Panc1 (cell line): Measurements from ENCODE around the gene CRTAC1. TPM values are rescaled to one million over a fixed set of nuclear protein-coding genes. Genes with fewer than 3 reads are reported as not detected.

Experiments
- ATAC-seq: fragments of 200-7000 bp; cut with Tn5 transposase; 2 replicates; pipeline ENCODE4 v1.9.1; 2020; ENCODE audit warnings: mild to moderate bottlenecking, moderate library complexity
- BruUV-seq: library from RNA; stranded (reverse); fragments of 400-500 nt; replicated peaks from 2 replicates; lab custom pipeline; 2021; lab: Mats Ljungman, UMichigan
- CTCF ChIA-PET: fragments of 300-600 bp; sonication (Branson Sonifier 250); formaldehyde crosslinking; loops from one replicate; lab custom pipeline; 2022; ENCODE audit warnings: antibody characterized with exemption; lab: Charles Lee
- POLR2A ChIA-PET: fragments of 300-600 bp; sonication (Branson Sonifier 250); formaldehyde crosslinking; loops from one replicate; lab custom pipeline; 2022; ENCODE audit warnings: antibody characterized with exemption; lab: Charles Lee
- DNase-seq: peaks from one replicate; pipeline ENCODE4 v3.0.0-alpha.2; 2010; ENCODE audit warnings: low read depth, low spot score
- H3K27ac ChIP-seq: 2 replicates; pipeline ENCODE4 v1.5.1; 2011; ENCODE audit warnings: mild to moderate bottlenecking, low read length, inconsistent platforms
- H3K27me3 ChIP-seq: fragments of 200-500 bp; sonication (Bioruptor generic); 2 replicates; pipeline ENCODE4 v1.6.0; 2014; ENCODE audit warnings: low read length, inconsistent platforms; ENCODE audit not compliant: control insufficient read depth, insufficient read depth
- H3K36me3 ChIP-seq: fragments of 200-500 bp; sonication (Bioruptor generic); 2 replicates; pipeline ENCODE4 v1.5.1; 2014; ENCODE audit warnings: inconsistent platforms, mild to moderate bottlenecking, low read length, moderate library complexity; ENCODE audit not compliant: control insufficient read depth, insufficient read depth
- H3K4me1 ChIP-seq: 2 replicates; pipeline ENCODE4 v1.5.1; 2011; ENCODE audit warnings: inconsistent platforms, mild to moderate bottlenecking, low read length, moderate library complexity; ENCODE audit not compliant: control insufficient read depth, insufficient read depth
- H3K4me3 ChIP-seq, 2 experiments: 2 replicates each; pipeline ENCODE4 v1.5.1; 2011 to 2012; ENCODE audit warnings: low read depth in 2 of 2, low read length in 2 of 2, mild to moderate bottlenecking in 2 of 2, inconsistent platforms in 1 of 2, moderate library complexity in 1 of 2
- H3K9me3 ChIP-seq: fragments of 200-500 bp; sonication (Bioruptor generic); 2 replicates; pipeline ENCODE4 v1.5.1; 2014; ENCODE audit warnings: low read depth, mild to moderate bottlenecking, inconsistent platforms, low read length, moderate library complexity; ENCODE audit not compliant: control insufficient read depth, insufficient read depth
- CTCF ChIP-seq: fragments of 450-650 bp; IDR thresholded peaks from 2 replicates; pipeline ENCODE4 v1.5.1; 2017; ENCODE audit warnings: mild to moderate bottlenecking
- POLR2AphosphoS5 ChIP-seq: IDR thresholded peaks from 2 replicates; pipeline ENCODE4 v1.6.1; 2012; ENCODE audit warnings: mild to moderate bottlenecking, low read depth, low read length, moderate library complexity
- SIN3A ChIP-seq: IDR thresholded peaks from 2 replicates; pipeline ENCODE4 v1.6.1; 2012; ENCODE audit warnings: low read depth, mild to moderate bottlenecking, low read length, moderate library complexity, borderline replicate concordance; ENCODE audit not compliant: insufficient read depth
- TCF7L2 ChIP-seq: IDR thresholded peaks from 2 replicates; pipeline ENCODE4 v1.6.1; 2011; ENCODE audit warnings: mild to moderate bottlenecking, low read depth, low read length, inconsistent platforms
- in situ Hi-C: cut with HindIII; loops from 2 replicates; pipeline ENCODE4 v1.10.0; 2016; ENCODE audit warnings: low sequenced_read_pairs, low pct_unique_long_range_greater_than_20kb
- intact Hi-C: fragments of 100-400 bp; cut with micrococcal nuclease; formaldehyde crosslinking; loops from one replicate; pipeline ENCODE4 v1.10.0; 2022; ENCODE audit not compliant: unreplicated experiment
- total RNA-seq: library from RNA; stranded (reverse); gene quantifications from one replicate; pipeline ENCODE4 v1.2.1, GENCODE V29; 2021; ENCODE audit not compliant: unreplicated experiment
- TF ChIP-seq, protein P1 (sequence below), 2 experiments: IDR thresholded peaks; 2 replicates each; pipeline ENCODE4 v1.6.1; 2011 to 2012; ENCODE audit warnings: low read depth in 2 of 2, control low read depth in 1 of 2, low read length in 1 of 2, mild to moderate bottlenecking in 1 of 2, moderate library complexity in 1 of 2; ENCODE audit not compliant: insufficient read depth in 1 of 2

CRTAC1 gene
- total RNA-seq, 1 experiment from 2014 or later: 0.23 TPM

GRCh38 chr10:98001736-98002135 lies 28.7 kb downstream of the CRTAC1 start:
- in situ Hi-C loops (no loop called here), intact Hi-C loops (no loop called here)
- TF ChIP-seq TCF7L2: no peak
- TF ChIP-seq POLR2AphosphoS5: no peak
- TF ChIP-seq, protein P1, sequence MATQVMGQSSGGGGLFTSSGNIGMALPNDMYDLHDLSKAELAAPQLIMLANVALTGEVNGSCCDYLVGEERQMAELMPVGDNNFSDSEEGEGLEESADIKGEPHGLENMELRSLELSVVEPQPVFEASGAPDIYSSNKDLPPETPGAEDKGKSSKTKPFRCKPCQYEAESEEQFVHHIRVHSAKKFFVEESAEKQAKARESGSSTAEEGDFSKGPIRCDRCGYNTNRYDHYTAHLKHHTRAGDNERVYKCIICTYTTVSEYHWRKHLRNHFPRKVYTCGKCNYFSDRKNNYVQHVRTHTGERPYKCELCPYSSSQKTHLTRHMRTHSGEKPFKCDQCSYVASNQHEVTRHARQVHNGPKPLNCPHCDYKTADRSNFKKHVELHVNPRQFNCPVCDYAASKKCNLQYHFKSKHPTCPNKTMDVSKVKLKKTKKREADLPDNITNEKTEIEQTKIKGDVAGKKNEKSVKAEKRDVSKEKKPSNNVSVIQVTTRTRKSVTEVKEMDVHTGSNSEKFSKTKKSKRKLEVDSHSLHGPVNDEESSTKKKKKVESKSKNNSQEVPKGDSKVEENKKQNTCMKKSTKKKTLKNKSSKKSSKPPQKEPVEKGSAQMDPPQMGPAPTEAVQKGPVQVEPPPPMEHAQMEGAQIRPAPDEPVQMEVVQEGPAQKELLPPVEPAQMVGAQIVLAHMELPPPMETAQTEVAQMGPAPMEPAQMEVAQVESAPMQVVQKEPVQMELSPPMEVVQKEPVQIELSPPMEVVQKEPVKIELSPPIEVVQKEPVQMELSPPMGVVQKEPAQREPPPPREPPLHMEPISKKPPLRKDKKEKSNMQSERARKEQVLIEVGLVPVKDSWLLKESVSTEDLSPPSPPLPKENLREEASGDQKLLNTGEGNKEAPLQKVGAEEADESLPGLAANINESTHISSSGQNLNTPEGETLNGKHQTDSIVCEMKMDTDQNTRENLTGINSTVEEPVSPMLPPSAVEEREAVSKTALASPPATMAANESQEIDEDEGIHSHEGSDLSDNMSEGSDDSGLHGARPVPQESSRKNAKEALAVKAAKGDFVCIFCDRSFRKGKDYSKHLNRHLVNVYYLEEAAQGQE (IDR thresholded peaks at IDR 0.05; ENCODE audit: insufficient read depth in 1 of 2, low read depth in 2 of 2, low read length in 1 of 2): no peak
- TF ChIP-seq SIN3A: no peak
- TF ChIP-seq CTCF: no peak
- DNase-seq (no peak), ATAC-seq (no peak)
- ChIA-PET CTCF (no interaction called here), POLR2A (no interaction called here)
- H3K36me3 ChIP-seq: no peaks in the 10 kb centered on the region; the same call in 1 of the 2 replicates
- H3K9me3 ChIP-seq: 0 out of 2 replicates have a peak, but pooled peaks cover 3% of the 10 kb centered on the region
- no TSS peak for BruUV-seq
- peaks cover 8% of the 10 kb centered on the region for H3K27me3 ChIP-seq
- H3K4me3 ChIP-seq: no peak overlapping the region
- no peaks in the 10 kb centered on the region for H3K4me1 ChIP-seq
- no peak overlapping the region for H3K27ac ChIP-seq

DNA sequence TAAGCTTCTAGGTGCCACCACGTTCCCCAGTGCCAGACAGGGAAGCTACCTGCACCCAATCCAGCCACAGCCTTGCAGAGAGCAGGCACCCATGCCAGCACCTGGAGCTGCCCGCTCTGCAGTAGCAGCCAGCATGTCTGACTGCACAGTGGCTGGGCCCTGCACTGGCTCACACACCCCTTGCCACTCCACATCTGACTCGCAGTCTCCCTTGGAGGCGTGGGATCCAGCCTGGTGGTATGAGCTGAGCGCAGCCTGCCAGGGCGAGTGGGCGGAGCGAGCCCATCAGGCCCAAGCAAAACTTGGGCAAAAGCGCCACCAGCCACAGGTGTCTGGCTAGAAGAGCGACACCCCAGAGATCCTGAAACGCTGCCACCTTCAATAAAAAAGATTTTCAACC lies 30.1 kb downstream of the CRTAC1 start:
- intact Hi-C loops: no loop called here
- 0 out of 2 replicates have a peak, but pooled peaks cover 3% of the 10 kb centered on the region for H3K9me3 ChIP-seq
- ChIA-PET POLR2A (no interaction called here), CTCF (no interaction called here)
- H3K27me3 ChIP-seq: peaks cover 2% of the 10 kb centered on the region
- no peak for ATAC-seq
- no peaks in the 10 kb centered on the region for H3K4me1 ChIP-seq
- no peaks in the 10 kb centered on the region for H3K36me3 ChIP-seq
- H3K4me3 ChIP-seq: no peak overlapping the region
- no peak overlapping the region for H3K27ac ChIP-seq
- in situ Hi-C loops: no loop called here
- TF ChIP-seq, protein P1 (IDR thresholded peaks at IDR 0.05; ENCODE audit: insufficient read depth in 1 of 2, low read depth in 2 of 2, low read length in 1 of 2): no peak
- no peak for TF ChIP-seq SIN3A
- no peak for TF ChIP-seq POLR2AphosphoS5
- no peak for TF ChIP-seq TCF7L2
- TF ChIP-seq CTCF: no peak
- BruUV-seq: no TSS peak
- no peak for DNase-seq
